ENCODE measurements around the gene SASH1. TPM values are rescaled to one million over a fixed set of nuclear protein-coding genes. Genes with fewer than 3 reads are reported as not detected.
"Not testable (repeated sequence)": the region's sequence is repeated elsewhere in the genome, so short reads cannot be mapped to it uniquely, and the experiment has no call there.

SASH1 gene
- total RNA-seq, 1 donor from 2014 or later = 108 TPM

DNA sequence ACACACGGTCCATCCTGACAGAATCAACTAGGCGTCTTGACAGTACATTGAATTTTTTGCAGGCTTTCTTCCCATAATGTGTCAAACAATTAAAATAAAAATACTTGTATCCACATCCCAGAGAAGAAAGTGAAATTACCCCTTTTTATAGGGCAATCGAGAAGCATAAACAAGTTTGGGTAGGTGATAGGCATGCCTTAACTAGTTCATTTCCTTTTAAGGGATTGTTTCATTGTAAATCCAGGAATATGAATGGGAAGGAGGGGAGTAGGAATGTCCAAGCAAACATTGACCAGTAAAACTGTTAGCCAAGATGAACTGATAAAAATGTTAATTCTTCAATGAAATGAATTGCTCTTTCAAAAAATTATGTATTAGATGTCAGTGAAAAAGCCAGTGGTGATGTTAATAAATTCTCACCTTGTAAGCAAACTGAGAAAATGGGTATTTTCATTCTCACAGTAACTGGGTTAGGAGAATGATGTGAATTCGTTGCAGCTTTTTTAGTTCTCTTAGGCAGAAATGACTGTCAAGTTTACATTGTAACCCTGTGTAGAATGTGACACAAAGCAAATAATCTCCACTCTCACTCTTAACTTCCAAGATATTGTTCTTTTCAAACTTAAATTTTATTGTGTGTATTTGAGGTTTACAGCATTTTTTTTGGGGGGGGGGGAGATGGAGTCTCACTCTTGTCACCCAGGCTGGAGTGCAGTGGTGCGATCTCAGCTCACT lies 31.6 kb downstream of the SASH1 start:
- H3K4me3 ChIP-seq = no peak overlapping the region
- no peak overlapping the region for H3K27ac ChIP-seq
- DNase-seq (no peak), ATAC-seq (no peak)
- H3K27me3 ChIP-seq = no peaks in the 10 kb centered on the region
- intact Hi-C loops (cut with DNase I) = no loop called here
- no peaks in the 10 kb centered on the region for H3K9me3 ChIP-seq
- H3K4me1 ChIP-seq = peaks cover 23% of the 10 kb centered on the region
- TF ChIP-seq, protein P1, sequence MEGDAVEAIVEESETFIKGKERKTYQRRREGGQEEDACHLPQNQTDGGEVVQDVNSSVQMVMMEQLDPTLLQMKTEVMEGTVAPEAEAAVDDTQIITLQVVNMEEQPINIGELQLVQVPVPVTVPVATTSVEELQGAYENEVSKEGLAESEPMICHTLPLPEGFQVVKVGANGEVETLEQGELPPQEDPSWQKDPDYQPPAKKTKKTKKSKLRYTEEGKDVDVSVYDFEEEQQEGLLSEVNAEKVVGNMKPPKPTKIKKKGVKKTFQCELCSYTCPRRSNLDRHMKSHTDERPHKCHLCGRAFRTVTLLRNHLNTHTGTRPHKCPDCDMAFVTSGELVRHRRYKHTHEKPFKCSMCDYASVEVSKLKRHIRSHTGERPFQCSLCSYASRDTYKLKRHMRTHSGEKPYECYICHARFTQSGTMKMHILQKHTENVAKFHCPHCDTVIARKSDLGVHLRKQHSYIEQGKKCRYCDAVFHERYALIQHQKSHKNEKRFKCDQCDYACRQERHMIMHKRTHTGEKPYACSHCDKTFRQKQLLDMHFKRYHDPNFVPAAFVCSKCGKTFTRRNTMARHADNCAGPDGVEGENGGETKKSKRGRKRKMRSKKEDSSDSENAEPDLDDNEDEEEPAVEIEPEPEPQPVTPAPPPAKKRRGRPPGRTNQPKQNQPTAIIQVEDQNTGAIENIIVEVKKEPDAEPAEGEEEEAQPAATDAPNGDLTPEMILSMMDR (IDR thresholded peaks at IDR 0.05) = no peak
- H3K36me3 ChIP-seq = no peaks in the 10 kb centered on the region

DNA sequence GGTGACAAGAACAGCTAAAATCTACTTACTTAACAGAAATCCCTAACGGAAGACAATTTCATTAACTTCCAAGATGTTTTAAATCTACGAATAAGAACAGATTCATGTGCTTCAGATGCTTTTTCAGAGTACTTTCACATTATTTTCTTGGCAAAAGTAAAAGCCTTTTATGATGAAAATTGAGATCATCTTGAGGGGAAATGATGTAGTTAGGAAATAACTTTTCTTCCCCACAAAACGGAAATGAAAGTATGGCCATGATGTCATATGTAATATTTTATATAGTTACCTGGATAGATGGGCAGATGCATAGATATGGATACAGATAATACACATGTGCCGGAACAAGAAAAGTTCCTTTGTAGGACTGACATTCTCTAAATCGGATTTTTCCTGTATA lies 32.8 kb downstream of the SASH1 start:
- H3K4me1 ChIP-seq = peaks cover 23% of the 10 kb centered on the region
- ATAC-seq (no peak), DNase-seq (no peak)

DNA sequence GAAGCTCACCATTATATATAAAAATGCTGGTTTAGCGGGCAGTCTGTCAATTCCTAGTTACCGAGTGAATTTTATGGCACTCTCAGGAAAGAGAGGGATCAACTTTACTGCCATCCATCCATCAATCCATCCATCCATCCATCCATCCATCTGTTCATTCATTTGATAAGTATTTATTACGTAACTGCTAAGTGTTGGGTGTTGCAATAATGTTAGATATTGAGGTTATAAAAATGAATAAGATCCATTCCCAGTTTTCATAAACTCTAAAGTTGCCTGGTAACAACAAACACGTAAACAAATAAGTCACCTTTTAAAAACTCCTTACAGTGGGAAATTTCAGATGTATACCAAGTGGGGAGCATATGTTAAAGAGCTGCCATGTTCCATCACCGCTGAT lies 36.8 kb downstream of the SASH1 start:
- Histone ChIP-seq H3K4me1 (peaks cover 8% of the 10 kb centered on the region), H3K9me3 (no peaks in the 10 kb centered on the region), H3K36me3 (no peaks in the 10 kb centered on the region), H3K27ac (no peak overlapping the region), H3K4me3 (no peak overlapping the region), H3K27me3 (no peaks in the 10 kb centered on the region)
- TF ChIP-seq, protein P1 (IDR thresholded peaks at IDR 0.05) = no peak
- DNase-seq (no peak), ATAC-seq (no peak)
- intact Hi-C loops (cut with DNase I) = no loop called here

More for the DNA sequence above, 32.8 kb downstream of the SASH1 start:
- H3K36me3 ChIP-seq = no peaks in the 10 kb centered on the region
- H3K27ac ChIP-seq = no peak overlapping the region
- no peaks in the 10 kb centered on the region for H3K9me3 ChIP-seq
- H3K27me3 ChIP-seq = no peaks in the 10 kb centered on the region
- TF ChIP-seq, protein P1 (IDR thresholded peaks at IDR 0.05) = no peak
- intact Hi-C loops (cut with DNase I) = no loop called here
- H3K4me3 ChIP-seq = no peak overlapping the region

DNA sequence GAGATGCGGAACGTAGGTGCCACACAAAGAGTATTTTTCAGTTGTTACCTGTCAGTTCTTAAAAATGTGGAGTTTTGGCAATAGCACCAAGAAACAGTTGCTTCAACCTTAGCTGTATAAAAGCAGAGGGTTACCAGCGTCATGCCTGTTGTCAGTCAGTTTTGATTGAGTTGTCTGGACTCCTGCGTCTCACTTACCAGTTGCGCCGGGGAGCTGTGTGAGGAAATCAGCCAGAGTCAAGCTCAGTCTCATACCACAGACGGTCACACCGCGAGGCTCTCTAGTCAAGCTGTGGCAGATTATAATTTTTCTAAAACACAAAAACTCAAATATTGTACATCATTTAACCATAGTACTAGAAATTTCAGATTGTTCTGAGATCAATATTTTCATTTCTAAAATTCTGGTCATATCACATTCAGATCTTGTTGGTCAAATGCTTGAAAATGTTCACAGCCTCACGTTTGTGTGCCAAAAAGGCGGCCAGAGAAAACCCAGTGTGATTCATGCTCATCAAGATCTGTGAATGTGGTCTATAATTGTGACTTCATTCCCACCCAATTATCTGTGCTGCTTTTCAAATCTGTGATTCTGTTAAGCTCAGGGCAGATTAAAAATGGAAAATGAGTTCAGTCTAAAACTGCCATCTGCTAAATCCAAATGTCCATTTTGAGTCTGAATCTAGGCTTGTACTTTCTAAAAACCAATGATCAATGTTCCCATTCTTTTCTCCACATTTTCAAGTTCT lies 37.5 kb downstream of the SASH1 start:
- Histone ChIP-seq H3K36me3 (no peaks in the 10 kb centered on the region), H3K27ac (no peak overlapping the region), H3K4me1 (peaks cover 15% of the 10 kb centered on the region), H3K4me3 (no peak overlapping the region), H3K9me3 (no peaks in the 10 kb centered on the region), H3K27me3 (no peaks in the 10 kb centered on the region)
- TF ChIP-seq, protein P1 (IDR thresholded peaks at IDR 0.05) = no peak
- DNase-seq (no peak), ATAC-seq (no peak)
- intact Hi-C loops (cut with DNase I) = no loop called here

DNA sequence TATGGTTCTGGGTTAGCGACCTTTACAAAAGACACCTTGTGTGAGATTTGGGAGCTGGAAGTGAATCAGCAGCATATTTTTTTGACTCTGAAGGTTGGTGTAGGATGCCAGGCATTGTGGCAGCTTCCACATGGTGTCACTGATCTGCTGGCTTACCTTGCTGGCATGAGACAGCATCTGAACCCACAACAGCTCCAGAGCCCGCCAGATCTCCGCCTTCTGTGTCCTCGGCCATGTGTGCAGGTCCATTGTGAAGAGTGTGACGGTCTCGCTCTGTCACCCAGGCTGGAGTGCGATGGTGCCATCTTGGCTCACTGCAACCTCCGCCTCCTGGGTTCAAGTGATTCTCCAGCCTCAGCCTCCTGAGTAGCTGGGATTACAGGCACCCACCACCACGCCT lies 39.4 kb downstream of the SASH1 start:
- DNase-seq; ATAC-seq; H3K27ac ChIP-seq; intact Hi-C loops (cut with DNase I); H3K9me3 ChIP-seq; H3K27me3 ChIP-seq; H3K36me3 ChIP-seq; H3K4me3 ChIP-seq: not testable (repeated sequence)
- peaks cover 19% of the 10 kb centered on the region for H3K4me1 ChIP-seq

DNA sequence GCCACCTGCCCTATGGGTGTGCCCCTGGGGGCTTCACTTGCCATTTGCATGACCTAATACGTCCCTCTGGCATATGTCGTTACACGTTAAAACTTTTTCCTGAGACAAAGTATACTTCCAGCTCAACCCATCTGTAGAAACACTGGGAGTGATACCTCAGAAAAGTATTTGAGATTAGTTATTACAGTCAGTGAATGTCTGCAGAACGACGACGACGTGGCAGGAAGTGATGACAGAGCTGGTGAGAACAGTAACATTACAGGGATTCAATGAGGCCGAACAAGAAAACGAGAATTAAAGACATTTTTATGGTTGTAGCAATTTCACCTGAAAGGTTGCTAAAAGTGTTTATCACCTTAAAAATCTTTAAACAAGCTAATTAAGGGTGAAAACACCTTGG lies 40.2 kb downstream of the SASH1 start:
- Histone ChIP-seq H3K4me1 (peaks cover 19% of the 10 kb centered on the region), H3K27me3 (no peaks in the 10 kb centered on the region), H3K4me3 (no peak overlapping the region), H3K27ac (no peak overlapping the region), H3K9me3 (no peaks in the 10 kb centered on the region), H3K36me3 (no peaks in the 10 kb centered on the region)
- ATAC-seq = no peak
- TF ChIP-seq, protein P1 (IDR thresholded peaks at IDR 0.05) = no peak
- intact Hi-C loops (cut with DNase I) = no loop called here
- no peak for DNase-seq

Measured in upper lobe of right lung (tissue), 1 donor.